Astrocyte (in vitro differentiated cells and primary cell): ENCODE data around the gene HLCS.

Source experiments
- CTCF ChIP-seq: IDR thresholded peaks from 2 replicates; pipeline ENCODE4 v1.5.1; 2011; ENCODE audit warnings: low read depth, mild to moderate bottlenecking, inconsistent platforms, low read length, moderate library complexity; ENCODE audit not compliant: insufficient read depth
- EZH2 ChIP-seq: IDR thresholded peaks from 2 replicates; pipeline ENCODE4 v1.6.1; 2012; ENCODE audit warnings: mild to moderate bottlenecking, low read length, inconsistent platforms; ENCODE audit not compliant: insufficient read depth

GRCh38 chr21:36962098-36962780 is 4.2 kb downstream of the HLCS start:
- TF ChIP-seq CTCF (no peak), EZH2 (no peak)
